Hematopoietic multipotent progenitor cell treated with erythropoietin and hydrocortisone succinate and interleukin-3 and kit ligand, for 4 days (in vitro differentiated cells): Measurements from ENCODE around the gene NADK.
A peak's percentile ranks its signal among the peaks of the same experiment; 100 is the strongest.
"Not testable (repeated sequence)": the region's sequence is repeated elsewhere in the genome, so short reads cannot be mapped to it uniquely, and the experiment has no call there.

ENCODE experiments used
- DNase-seq: peaks from one replicate; pipeline ENCODE4 v3.0.0-alpha.2; 2015

The NADK gene

DNA sequence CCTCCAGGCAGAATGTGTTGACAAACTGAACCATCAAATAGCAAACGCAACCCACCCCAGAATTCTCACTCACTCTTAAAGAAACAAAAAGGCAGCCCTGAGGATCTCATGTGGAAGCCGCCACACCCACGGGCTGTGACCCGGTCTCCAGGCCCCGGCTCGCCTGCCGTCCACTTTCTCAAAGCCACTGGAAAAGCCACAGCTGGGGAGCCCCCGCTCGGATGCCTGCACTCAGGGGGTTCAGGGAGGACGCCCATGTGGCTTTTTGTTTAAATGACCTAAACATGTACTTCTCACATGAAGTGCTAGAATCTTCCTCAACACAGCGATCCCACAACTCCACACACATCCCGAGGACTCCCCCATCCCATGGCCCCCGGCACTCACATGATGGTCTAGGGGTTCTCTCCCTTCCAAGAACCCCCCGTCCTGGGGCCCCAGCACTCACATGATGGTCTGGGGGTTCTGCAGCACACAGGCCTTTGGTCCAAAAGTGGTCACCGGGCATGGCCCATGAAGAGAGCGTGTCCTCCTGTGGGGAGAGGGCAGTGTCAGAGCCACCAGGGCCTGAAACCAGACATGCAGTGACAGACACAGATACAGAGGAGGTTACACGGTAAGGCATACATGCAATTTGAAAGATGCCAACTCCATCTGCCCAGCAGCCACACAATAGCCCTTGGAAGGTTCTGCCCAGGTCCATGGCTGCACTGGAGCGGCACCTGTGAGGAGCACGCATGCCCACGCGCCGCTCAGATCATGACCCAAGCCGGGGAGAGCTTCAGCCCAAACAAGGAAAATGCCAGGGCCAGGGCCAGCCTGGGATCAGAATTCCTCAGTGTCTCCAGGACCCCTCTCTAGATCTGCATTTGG is 16.5 kb downstream of the NADK start:
- DNase-seq: no peak

DNA sequence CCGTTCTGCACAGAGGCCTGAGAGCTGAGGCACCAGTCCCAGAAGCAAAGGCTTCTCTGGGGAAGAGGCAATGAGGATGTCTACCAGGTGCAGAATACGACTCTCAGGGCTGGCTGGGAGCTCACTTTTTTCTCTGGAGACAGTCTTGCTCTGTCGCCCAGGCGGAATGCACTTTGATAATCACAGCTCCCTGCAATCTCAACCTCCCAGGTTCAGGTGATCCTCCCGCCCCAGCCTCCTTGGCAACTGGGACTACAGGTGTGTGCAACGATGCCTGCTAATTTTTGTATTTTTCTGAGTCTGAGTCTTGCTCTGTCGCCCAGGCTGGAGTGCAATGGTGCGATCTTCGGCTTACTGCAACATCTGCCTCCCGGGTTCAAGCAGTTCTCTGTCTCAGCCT is 17.6 kb downstream of the NADK start:
- DNase-seq: no peak

- no peak for DNase-seq
These were observed 18.0 kb downstream of the NADK start for GRCh38 chr1:1760345-1760650.

DNA sequence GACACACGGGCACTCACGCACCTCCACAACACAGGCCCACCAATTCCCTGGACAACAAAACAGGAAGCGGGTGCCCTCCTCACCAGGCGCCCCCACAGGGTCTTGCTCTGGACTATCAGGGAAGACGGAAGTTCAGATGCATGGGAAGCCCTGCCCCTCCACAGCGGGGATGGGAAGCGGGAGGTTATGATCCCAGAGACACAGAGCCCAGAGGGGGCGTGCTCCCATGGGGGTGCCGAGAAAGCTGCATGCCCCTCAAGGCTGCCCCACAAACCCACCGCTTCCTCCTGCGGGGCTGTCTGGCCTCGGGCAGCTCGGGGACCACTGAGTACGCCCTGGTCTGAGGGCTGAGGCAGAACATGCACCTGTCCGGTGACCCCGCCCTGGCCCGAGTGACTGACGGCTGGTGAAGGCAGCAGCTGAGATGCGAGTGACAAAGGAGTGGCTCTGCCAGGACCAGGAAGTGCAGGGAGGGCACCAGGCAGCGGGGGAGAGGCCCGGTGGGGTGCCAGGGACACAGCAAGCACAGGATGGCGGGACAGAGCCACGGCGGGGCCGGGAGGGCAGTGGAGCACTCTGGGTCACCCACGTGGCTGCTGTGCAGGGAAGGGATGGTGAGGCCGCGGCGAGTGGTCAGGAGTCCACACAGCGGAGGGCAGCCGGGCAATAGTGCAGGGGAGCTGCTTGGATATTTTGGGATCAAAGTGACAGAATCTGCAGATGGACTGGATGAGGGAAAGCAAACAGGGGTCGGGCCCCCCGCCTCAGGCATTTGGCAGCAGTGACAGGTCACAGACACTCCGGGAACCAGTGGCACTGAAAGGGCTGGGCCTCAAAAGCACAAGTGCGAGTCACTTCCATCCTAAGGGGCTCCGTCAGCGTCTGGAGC is 18.6 kb downstream of the NADK start:
- no peak for DNase-seq

GRCh38 chr1:1758692-1759455 is 19.4 kb downstream of the NADK start:
- DNase-seq: peak; percentile 46

GRCh38 chr1:1758059-1758621 is 20.1 kb downstream of the NADK start:
- DNase-seq: no peak

DNA sequence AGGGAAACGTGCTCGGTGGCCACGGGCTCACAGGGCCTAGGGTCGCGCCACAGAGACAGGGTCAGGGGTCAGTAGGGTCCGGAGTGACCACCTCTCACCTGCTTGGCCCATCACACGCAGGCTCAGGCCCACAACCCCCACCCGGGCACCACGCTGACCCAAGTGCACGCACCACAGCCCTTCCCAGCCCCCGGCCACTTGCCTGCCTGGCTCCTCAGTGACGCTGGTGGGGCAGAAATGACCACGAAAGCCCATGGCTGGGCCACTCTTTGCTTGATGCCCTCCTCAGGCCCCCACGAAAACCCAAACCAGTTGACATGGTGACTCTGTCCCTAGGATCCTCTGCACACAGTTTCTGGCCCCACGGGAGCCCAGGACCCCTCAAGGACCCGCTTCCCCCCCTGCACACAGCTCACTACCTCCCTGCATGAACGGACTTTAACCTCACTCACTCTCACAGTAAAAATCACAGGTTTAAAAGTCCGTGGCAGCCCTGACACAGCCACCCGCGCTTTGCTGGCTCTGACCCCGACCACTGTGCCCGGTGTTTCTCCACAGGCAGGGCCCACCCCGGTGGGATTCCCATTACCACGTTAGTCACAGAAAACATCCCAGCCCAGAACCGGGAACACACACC is 20.7 kb downstream of the NADK start:
- DNase-seq: no peak

GRCh38 chr1:1756661-1757421 is 21.4 kb downstream of the NADK start:
- no peak for DNase-seq

GRCh38 chr1:1755852-1756251 is 22.4 kb downstream of the NADK start:
- no peak for DNase-seq

- no peak for DNase-seq
These were observed 22.8 kb downstream of the NADK start for GRCh38 chr1:1755426-1755825.

DNA sequence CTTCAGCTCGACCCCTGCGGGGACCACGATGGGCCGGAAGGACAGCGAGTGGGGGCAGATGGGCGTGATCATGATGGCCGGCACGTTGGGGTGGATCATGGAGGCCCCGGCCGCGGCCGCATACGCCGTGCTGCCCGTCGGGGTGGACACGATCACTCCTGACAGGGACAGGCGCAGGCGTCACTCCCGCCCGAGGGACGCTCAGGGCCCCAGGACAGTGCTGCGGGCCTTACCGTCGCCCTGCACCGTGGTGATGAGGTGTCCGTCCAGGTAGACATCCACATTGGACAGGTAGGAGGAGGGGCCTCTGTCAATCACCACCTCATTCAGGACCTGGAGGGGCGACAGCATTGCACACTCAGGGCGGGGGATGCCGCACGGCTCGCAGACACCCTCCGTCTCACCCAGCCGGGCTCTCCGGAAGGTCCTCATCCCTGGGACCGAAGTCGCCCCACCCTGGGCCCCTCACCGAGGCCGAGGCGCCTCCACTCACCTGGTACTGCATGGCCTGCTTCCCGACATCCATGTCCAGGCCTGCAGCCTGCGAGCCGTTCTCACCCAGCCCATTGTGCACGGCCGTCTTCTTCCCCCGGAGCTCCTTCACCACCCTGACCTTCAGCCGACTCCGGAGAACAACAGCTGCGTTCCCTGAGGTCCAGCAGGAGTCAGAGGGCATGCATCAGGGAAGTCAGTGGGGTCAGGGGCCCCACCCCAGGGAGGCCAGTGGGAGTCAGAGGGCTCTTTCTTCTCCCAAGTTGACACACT is 24.0 kb downstream of the NADK start:
- DNase-seq: no peak

GRCh38 chr1:1753607-1754005 is 24.7 kb downstream of the NADK start:
- DNase-seq: no peak

- DNase-seq: no peak
These were observed 25.3 kb downstream of the NADK start for GRCh38 chr1:1752636-1753606.

- DNase-seq: no peak
These were observed 26.1 kb downstream of the NADK start for GRCh38 chr1:1752190-1752589.

DNA sequence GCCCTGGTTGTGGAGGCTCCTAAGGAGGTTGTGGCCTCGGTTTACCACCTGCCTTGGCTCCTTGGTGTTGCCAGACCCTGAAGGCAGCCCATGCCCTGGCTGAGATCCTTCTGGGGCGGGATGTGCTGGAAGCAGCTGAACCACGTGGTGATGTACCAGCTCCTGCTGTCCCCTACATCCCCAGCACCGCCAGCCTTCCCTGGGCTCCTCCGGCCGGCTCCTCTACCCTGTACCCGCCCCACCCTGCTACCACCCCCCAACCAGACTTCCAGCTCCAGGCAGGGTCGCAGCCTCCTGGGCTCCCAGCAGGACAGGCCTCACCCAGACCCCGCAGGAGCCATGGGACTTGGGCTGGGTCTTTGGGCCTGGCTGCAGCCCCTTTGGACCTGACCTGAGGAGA is 28.3 kb downstream of the NADK start:
- not testable (repeated sequence) for DNase-seq

GRCh38 chr1:1748686-1749321 is 29.5 kb downstream of the NADK start:
- DNase-seq: no peak

- DNase-seq: not testable (repeated sequence)
These were observed 31.7 kb downstream of the NADK start for GRCh38 chr1:1746566-1746909.

DNA sequence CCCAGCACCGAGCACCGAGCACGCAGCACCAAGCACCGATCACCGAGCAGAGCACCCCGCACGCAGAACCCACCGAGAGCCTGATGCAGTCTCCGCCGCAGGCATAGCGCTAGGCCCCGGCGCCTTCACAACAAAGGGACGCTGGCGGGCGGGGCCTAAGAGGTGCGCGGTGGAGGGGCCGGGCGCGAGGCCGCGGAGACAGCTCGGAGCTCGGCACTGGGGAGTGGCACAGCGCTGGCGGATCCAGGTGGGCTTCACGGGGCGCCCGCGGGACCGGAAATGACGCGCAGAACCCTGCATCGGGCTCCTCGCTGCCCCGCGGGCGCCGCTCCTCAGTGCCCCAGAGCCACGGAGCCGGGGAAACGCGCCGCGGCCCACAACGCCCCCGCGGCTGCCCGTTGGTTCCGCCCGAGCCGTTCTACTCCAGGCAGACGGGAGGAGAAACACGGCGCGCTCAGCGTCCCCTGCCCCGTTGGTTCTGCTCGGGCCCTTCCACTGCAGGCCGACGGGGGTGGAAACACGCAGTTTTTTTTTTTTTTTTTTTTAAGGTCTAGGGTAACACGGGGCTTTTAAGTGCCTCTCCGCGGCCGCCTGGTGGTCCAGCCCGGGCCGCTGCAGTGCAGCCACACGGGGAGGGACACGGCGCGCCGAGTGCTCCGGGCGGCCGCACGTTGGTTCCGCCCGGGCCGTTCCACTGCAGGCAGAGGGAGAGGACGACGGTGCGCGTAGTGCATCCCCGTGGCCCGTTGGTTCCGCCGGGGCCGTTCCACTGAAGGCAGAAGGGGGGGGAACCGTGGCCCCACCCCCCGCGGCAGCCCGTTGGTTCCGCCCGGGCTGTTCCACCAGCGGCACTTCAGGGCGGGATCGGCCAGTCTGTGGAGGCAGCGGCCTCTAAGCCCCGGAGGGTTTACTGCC is 32.4 kb downstream of the NADK start:
- DNase-seq: peak; percentile 76
